Measurements from ENCODE around the gene FKBP8. TPM values are rescaled to one million over a fixed set of nuclear protein-coding genes. Genes with fewer than 3 reads are reported as not detected.
"Not testable (repeated sequence)": the region's sequence is repeated elsewhere in the genome, so short reads cannot be mapped to it uniquely, and the experiment has no call there.

FKBP8 gene
- polyA plus RNA-seq, 12 donors = 81.6 to 157 (median 111) TPM; not detected in 1

DNA sequence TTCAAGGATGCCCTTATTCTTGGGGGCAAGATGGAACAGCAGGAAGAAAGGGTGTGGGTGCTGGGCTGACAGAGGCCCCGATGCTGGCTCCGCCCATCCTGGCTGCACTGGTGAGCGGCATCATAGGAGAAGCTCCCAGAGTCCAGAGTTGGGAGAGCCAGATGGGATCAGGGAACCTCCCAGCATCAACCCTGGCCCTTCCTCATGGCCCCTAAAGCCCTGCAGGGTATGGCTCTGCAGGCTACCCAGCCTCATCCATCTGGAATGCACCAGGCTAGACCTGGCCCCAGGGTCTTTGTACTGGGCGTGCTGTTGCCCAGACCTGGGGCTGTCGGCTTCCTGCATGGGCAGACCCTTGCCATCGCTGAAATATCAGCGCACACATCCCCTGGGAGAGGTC lies 13.6 kb downstream of the FKBP8 start:
- DNase-seq = no peak

- DNase-seq = no peak
These were observed 17.1 kb downstream of the FKBP8 start for GRCh38 chr19:18526316-18526715.

DNA sequence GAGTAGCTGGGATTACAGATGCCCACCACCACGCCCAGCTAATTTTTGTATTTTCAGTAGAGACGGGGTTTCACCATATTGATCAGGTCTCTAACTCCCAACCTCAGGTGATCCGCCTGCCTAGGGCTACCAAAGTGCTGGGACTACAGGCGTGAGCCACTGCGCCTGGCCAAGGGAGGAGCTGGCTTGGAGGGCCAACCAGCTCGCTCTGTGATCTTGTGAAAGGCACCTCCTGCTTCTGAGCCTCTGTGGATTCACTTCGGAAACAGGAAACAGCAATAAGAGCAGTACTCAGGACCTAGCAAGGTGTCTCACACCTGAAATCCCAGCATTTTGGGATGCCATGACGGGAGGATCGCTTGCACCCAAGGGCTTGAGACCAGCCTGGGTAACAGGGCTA lies 19.5 kb downstream of the FKBP8 start:
- DNase-seq = no peak

DNA sequence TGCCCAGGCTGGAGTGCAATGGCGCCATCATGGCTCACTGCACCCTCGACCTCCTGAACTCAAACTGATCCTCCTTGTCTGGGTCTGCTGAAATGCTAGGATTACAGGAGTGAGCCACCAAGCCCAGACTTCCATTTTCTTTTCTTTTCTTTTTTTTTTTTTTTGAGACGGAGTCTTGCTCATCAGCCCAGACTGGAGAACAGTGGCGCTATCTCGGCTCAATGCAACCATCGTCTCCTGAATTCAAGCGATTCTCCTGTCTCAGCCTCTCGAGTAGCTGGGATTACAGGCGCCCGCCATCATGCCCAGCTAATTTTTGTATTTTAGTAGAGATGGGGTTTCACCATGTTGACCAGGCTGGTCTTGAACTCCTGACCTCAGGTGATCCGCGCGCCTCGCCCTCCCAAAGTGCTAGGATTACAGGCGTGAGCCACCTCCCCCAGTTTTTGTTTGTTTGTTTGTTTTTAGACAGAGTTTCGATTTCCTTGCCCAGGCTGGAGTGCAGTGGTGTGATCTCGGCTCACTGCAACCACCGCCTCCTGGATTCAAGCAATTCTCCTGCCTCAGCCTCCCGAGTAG lies 20.4 kb downstream of the FKBP8 start:
- not testable (repeated sequence) for DNase-seq

DNA sequence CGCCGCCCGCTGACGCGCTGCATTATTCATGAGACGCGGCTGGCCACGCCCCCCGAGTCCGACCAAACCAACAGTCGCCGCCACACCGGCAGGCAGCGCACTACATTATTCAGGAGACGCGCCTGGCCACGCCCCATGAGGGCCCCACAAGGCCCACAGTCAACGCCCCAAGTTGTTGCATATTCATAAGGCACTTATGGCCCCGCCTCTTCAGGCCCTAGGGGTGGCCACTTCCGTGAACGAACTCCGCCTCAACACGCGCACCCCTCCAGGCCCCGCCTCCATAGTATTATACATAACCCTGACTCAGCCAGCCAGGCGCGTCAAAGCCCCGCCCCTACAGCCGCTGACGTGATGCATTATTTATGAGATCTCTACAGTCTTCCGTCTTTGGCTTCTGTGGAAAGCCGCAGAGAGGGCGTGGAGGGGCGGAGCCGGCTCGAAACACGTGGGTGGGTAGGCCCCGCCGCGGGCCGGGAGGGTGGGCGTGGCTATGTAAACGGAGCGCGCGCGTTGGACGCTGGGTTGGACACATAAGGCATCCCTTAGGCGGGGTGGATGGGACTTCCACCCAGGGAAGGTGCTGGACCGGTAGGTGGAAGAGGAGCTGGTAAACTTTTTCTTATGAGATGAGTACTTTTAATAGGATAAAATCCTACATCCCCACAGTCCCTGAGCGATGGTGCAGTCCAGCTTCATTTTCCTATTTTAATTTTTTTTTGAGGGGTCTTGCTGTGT lies 21.1 kb downstream of the FKBP8 start:
- peak; percentile 100 for DNase-seq

DNA sequence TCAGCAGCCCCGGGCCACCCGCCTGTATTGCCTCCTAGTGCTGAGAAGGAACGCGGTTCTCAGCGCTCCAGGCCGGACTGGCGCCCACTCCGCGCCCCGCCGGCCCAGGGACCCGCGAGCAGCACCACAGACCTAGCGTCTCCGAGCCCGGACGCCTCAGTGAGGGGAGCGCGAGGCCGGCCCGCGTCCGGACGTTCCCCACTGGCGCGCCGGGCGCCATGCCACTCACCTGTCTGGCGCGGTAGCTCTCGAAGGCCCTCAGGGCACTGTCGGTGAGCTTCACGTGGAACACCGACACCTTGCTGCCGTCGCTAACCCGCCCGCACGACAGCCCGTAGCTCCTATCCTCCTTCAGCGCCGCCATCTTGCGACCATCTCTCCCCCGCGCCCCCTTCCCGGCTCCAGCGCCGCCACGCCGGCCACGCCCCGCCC lies 21.7 kb downstream of the FKBP8 start, which contains the start of gene ELL:
TSS of gene ELL (minus strand) at position 379 of the 432 bp plus-strand sequence. CDS start at position 364, 15 bp downstream.
- no peak for DNase-seq

- DNase-seq = no peak
These were observed 22.3 kb downstream of the FKBP8 start for GRCh38 chr19:18520848-18521691.

DNA sequence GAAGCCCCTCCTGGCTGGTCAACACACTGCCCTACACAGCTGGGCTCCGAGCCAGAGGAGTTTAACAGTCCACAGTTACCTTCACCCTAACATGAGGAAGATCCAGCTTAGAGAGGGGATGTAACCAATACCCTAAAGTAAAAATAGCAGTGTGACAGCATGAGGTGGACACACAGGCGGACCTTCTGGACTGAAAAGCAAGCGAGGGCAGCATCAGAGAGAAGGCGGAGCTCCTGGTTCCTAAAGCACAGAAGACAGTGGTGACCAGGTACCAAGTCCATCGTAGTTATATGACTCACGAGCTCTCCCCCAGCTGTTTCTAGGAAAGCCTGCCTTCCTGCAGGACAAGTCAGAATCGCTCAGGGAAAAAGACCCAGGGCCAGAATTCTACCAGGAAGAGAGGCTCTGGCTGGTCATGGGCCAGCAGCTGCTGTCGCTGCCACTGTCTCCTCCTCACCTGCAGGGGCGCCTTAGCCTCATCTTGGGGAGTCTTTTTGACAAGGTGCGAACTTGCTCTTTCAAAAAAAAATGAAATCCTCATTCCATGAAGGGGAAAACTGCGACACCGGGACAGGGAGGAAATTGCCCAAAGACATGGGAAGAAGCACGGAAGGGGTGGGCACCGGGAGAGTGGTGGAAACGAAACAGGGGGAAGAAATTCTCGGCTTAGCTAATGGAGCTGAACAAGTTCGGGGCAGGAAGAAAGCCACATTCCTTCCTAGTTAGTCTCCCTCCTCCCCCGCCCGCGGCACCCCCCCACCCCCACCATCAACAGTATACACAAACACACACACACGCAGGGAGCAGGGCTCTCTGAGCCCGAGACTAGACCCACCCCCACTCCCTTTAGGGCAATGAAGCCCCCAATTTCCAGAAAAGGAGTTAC lies 23.2 kb downstream of the FKBP8 start:
- DNase-seq = no peak

GRCh38 chr19:18518639-18519038 lies 24.7 kb downstream of the FKBP8 start:
- DNase-seq = no peak

DNA sequence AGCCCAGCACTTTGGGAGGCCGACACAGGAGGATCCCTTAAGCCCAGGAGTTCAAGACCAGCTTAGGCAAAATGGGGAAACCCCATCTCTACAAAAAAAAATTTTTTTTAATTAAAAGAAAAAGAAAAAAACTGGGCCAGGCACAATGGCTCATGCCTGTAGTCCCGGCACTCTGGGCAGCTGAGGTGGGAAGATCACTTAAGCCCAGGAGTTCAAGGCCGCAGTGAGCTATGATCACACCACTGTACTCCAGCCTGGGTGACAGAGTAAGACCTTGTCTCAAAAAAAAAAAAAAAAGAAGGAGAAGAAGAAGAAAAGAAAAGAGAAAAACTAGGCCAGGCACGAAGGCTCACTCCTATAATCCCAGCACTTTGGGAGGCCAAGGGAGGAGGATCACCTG lies 25.8 kb downstream of the FKBP8 start:
- no peak for DNase-seq

DNA sequence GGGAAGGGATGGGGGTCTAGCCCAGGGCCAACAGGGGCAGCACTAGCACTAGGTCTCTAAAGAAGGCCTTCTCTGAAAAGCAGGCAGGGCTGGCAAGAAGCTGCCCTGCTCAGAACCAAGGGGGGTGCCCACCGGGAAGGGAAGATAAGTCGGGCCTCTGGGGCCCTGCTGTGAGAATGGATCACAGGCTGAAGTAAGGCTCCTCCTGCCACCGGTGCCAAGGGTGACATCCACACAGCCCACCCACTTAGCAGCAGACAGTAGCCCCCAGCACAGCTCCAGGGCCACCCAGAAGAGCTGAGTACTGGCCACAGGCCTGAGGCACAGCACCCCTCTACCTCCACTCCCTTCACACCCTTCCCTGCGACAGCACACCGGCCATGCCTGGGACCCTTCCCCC lies 27.4 kb downstream of the FKBP8 start:
- DNase-seq = no peak

DNA sequence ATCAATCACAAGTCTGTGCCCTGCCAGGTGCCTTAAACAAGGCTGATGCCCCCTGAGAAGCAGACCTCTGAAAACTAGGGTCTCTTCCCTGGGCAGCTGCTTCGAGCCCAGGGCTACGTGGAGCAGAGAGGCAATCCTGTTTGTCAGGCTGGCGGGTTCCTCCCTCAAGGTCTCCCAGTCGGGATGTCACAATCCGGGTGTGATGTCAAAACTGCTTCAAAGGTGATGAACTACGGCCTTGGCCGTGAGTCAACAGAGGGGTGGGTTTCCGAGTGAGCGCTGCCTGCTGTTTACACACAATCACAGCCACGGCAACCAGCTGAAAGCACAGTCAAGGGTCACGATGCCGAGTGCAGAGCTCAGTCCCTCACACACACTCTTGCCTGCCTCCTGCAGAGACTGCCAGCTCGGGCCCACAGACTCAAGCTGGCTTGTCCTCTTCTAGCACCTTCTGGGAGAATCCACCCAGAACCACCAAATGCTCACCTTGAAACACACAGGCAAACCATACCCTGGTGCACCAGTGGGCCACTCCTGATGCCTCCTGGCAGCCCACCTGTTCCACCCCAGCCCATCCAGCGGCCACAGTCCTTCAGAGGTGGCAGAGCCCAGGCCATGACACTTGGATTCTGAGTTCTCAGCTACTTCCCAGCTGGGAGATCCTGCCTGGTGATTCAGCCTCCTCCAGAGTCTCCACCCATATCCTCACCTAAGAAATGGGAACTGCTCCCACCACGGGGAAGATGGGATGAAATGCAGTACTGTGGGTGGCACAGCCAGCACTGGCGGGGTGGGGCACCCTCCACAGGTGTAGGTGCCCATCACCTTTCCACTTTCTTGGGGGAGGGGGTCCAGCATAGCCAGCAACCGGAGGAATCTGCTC lies 28.3 kb downstream of the FKBP8 start:
- DNase-seq = no peak

DNA sequence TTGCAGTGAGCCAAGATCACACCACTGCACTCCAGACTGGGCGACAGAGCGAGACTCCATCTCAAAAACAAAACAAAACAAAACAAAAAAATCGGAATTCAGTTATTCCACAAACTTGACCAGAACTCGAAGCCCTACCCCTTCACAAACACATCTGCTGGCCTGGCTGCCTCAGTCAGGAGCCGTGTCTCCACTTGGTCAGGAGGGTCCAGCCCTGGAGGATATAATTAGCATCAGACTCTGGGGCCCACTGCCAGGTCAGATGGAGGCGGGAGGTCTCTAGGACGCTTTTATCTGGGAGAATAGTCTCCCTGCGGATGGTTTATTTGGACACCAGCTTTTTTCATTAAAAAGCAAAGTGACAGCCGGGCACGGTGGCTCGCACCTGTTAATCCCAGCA lies 29.5 kb downstream of the FKBP8 start:
- no peak for DNase-seq

DNA sequence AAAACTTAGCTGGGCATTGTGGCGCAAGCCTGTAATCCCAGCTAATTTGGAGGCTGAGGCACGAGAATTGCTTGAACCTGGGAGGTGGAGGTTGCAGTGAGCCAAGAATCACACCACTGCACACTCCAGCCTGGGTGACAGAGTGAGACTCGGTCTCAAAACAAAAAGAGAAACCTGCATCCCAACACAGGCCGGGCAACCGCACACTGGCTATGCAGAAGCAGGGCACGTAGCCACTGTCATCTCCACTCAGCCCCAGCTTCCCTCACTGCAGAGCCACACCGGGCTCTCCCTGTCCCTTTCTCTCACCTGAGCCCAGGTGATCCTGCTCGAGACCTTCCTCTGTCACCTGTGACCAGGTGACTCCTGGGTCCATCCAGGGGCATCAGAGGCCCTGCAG lies 33.2 kb downstream of the FKBP8 start:
- DNase-seq = no peak

- no peak for DNase-seq
These were observed 34.8 kb downstream of the FKBP8 start for GRCh38 chr19:18508585-18508984.

DNA sequence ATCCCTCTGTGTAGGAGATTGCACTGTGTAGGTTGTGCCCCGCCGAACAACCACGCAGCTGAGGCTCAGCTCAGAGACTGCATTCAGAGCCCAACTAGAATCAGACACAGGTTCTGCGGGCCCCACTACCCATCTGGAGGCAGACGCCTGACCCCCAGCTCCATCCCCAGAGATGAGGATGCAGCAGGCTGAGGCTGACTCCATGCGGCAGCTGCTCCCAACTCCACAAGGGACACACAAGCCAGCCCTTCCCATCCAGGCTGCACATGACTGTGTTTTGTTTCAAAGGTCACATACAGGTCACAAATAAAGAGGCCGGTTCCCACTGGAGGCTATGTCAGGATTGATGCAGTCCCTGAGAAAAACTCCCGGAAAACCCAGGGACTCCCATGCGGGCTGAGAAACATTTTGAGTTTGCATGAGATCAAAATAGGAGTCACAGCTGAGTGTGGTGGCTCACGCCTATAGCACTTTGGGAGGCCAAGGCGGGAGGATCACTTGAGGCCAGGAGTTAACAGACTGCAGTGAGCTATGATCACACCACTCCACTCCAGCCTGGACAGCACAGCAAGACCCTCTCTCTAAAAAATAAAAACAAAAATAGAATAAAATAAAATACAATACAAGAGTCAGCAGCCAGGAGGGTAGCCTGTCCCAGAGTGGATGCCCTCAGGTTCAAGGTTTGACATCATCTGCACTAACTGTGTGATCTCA lies 35.5 kb downstream of the FKBP8 start:
- no peak for DNase-seq

- DNase-seq = no peak
These were observed 36.2 kb downstream of the FKBP8 start for GRCh38 chr19:18507021-18507726.

DNA sequence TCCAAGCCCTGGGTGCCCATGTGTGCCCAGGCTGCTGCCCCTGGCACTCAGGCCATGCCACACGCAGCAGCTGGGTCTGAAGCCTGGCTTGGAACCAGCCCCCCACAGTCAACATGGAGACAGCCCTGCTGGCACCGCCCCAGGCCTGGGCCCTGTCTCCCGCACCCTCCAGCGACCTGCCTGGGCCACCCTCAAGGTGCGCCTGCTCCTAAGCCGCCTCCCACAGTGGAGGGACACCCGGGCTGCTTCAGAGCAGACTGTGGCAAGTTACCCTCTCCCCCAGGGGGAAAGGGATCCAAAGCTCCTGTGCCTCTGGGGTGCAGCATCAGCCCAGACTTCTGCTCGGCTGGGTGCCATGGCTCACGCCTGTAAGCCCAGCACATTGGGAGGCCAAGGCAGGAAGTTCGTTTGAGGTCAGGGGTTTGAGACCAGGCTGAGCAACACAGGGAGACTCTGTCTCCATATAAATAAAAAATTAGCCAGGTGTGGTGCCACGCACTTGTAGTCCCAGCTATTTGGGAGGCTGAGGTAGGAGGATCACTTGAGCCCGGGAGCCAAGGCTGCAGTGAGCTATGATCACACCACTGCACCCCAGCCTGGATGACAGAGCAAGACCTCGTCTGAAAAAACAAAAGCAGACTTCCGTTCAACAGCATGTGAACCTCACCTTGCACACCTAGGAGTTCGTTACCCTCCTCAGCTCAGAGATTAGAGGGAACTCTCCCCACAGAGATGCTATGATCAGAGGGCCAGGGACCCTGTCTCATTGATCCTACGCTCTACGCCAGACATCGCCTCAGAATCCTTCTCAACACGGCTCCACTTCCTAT lies 37.1 kb downstream of the FKBP8 start:
- DNase-seq = no peak
